Activated CD4-positive, alpha-beta memory T cell treated with anti-CD3 and anti-CD28 coated beads for 36 hours (primary cell): ENCODE measurements around the gene OR13A1. TPM values are rescaled to one million over a fixed set of nuclear protein-coding genes. Genes with fewer than 3 reads are reported as not detected.
A peak's percentile ranks its signal among the peaks of the same experiment; 100 is the strongest.

ENCODE experiments used
- CTCF ChIA-PET: fragments of 350-600 bp; sonication (Branson Sonifier 250); formaldehyde crosslinking; loops from one replicate; lab custom pipeline; 2021; ENCODE audit warnings: antibody characterized with exemption, inconsistent platforms; lab: Charles Lee
- POLR2A ChIA-PET: fragments of 350-600 bp; sonication (Branson Sonifier 250); formaldehyde crosslinking; loops from one replicate; lab custom pipeline; 2021; ENCODE audit warnings: antibody characterized with exemption; lab: Charles Lee
- DNase-seq: peaks from one replicate; pipeline ENCODE4 v3.0.0-alpha.2; 2020
- H3K27ac Mint-ChIP-seq: one replicate; pipeline ENCODE4 v1.8.0; 2021; ENCODE audit warnings: mixed read lengths
- H3K27me3 Mint-ChIP-seq: one replicate; pipeline ENCODE4 v1.8.0; 2021; ENCODE audit warnings: mixed read lengths
- H3K36me3 Mint-ChIP-seq: one replicate; pipeline ENCODE4 v1.8.0; 2021; ENCODE audit warnings: mixed read lengths
- H3K4me1 Mint-ChIP-seq: one replicate; pipeline ENCODE4 v1.8.0; 2021; ENCODE audit warnings: low read depth, mixed read lengths
- H3K4me3 Mint-ChIP-seq: one replicate; pipeline ENCODE4 v1.8.0; 2021; ENCODE audit warnings: mild to moderate bottlenecking, mixed read lengths
- H3K9me3 Mint-ChIP-seq: one replicate; pipeline ENCODE4 v1.8.0; 2021; ENCODE audit warnings: mixed read lengths
- intact Hi-C: fragments of 100-400 bp; cut with micrococcal nuclease; formaldehyde crosslinking; loops from one replicate; pipeline ENCODE4 v1.15.1; 2023
- total RNA-seq, 2 experiments: library from RNA; stranded (reverse); gene quantifications; one replicate each; pipeline ENCODE4 v1.2.3, GENCODE V29; 2021

The OR13A1 gene
- total RNA-seq, 2 experiments from 2014 or later: not detected

DNA sequence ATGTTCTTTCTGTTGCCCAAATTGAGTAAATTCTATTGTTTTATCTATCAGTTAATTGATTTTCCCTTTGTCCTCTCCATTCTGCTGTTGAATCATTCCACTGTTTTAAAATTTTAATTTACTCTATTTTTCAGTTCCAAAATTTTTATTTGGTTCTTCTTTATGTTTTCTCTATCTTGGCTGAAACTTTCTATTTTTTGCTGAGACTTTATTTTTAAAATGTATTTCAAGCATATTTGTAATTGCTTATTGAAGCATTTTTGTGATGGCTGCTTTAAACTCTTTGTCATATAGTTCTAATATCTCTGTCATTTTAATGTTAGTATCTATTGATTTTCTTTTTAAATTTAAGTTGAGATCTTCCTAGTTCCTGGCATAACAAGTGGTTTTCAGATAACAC lies 60.5 kb downstream of the OR13A1 start:
- POLR2A ChIA-PET: no interaction called here
- no peak for DNase-seq
- H3K4me3 Mint-ChIP-seq: no peak overlapping the region
- intact Hi-C loops: loop anchor here (5.0 kb wide), 2 partner anchors 248 to 772 kb away; no protein-coding TSS in a partner anchor
- CTCF ChIA-PET: no interaction called here
- no peak overlapping the region for H3K27ac Mint-ChIP-seq
- no peaks in the 10 kb centered on the region for H3K36me3 Mint-ChIP-seq
- H3K27me3 Mint-ChIP-seq: peaks cover 2% of the 10 kb centered on the region
- H3K4me1 Mint-ChIP-seq: peaks cover 11% of the 10 kb centered on the region
- H3K9me3 Mint-ChIP-seq: no peaks in the 10 kb centered on the region

GRCh38 chr10:45253183-45253914 lies 62.1 kb downstream of the OR13A1 start:
- Mint-ChIP-seq H3K27me3 (peaks cover 2% of the 10 kb centered on the region), H3K9me3 (no peaks in the 10 kb centered on the region), H3K4me3 (no peak overlapping the region), H3K36me3 (no peaks in the 10 kb centered on the region), H3K27ac (no peak overlapping the region), H3K4me1 (peaks cover 11% of the 10 kb centered on the region)
- intact Hi-C loops: loop anchor here (5.0 kb wide), 2 partner anchors 246 to 774 kb away; no protein-coding TSS in a partner anchor
- ChIA-PET CTCF (interaction anchor here (0.6 kb wide), 1 partner anchor 18 kb away, joined by 4 read pairs; no protein-coding TSS in a partner anchor), POLR2A (no interaction called here)
- DNase-seq: peak; percentile 40

Other genes starting within 250 kb of the OR13A1 start
- 1 to 10 TPM; 1.1 to 1.3 TPM for gene ALOX5, start 58.6 kb upstream of the OR13A1 start, total RNA-seq